MM.1S (cell line): ENCODE data around the gene DIP2C.

Experiments
- DNase-seq: peaks from one replicate; pipeline ENCODE4 v3.0.0-alpha.2; 2015
- H2AFZ ChIP-seq: fragments of 300-600 bp; sonication (generic); 2 replicates; pipeline ENCODE4 v1.6.0; 2016; ENCODE audit warnings: antibody characterized with exemption, low read length
- H3F3A ChIP-seq: fragments of 300-600 bp; sonication (generic); 2 replicates; pipeline ENCODE4 v1.6.1; 2016; ENCODE audit warnings: mild to moderate bottlenecking, antibody characterized with exemption, low read length, moderate library complexity, mixed read lengths; ENCODE audit not compliant: insufficient read depth
- H3K27ac ChIP-seq: fragments of 300-600 bp; sonication (generic); 2 replicates; pipeline ENCODE4 v1.5.1; 2016; ENCODE audit warnings: mild to moderate bottlenecking, low read length
- H3K27me3 ChIP-seq: fragments of 300-600 bp; sonication (generic); replicated peaks from 2 replicates; pipeline ENCODE4 v1.6.0; 2016; ENCODE audit warnings: low read length; ENCODE audit not compliant: insufficient read depth
- H3K36me3 ChIP-seq: fragments of 300-600 bp; sonication (generic); replicated peaks from 2 replicates; pipeline ENCODE4 v1.6.1; 2016; ENCODE audit warnings: mild to moderate bottlenecking, low read length, mixed read lengths; ENCODE audit not compliant: insufficient read depth
- H3K4me1 ChIP-seq: fragments of 300-600 bp; sonication (generic); 2 replicates; pipeline ENCODE4 v1.6.1; 2016; ENCODE audit warnings: low read length, mixed read lengths
- H3K4me2 ChIP-seq: fragments of 300-600 bp; sonication (generic); 2 replicates; pipeline ENCODE4 v1.6.0; 2016; ENCODE audit warnings: low read depth, low read length
- H3K4me3 ChIP-seq: fragments of 300-600 bp; sonication (generic); 2 replicates; pipeline ENCODE4 v1.5.1; 2016; ENCODE audit warnings: low read length, mixed read lengths
- H3K79me2 ChIP-seq: fragments of 300-600 bp; sonication (generic); 2 replicates; pipeline ENCODE4 v1.6.1; 2016; ENCODE audit warnings: mixed run types, low read length, mixed read lengths
- H3K9ac ChIP-seq: fragments of 300-600 bp; sonication (generic); 2 replicates; pipeline ENCODE4 v1.6.1; 2016; ENCODE audit warnings: low read length, mixed read lengths
- H3K9me2 ChIP-seq: fragments of 300-600 bp; sonication (generic); replicated peaks from 2 replicates; pipeline ENCODE4 v1.6.1; 2016; ENCODE audit warnings: mild to moderate bottlenecking, low read length, mixed read lengths; ENCODE audit not compliant: insufficient read depth
- H3K9me3 ChIP-seq: fragments of 300-600 bp; sonication (generic); replicated peaks from 2 replicates; pipeline ENCODE4 v1.6.1; 2016; ENCODE audit warnings: mild to moderate bottlenecking, low read length, mixed read lengths; ENCODE audit not compliant: insufficient read depth
- H4K20me1 ChIP-seq: fragments of 300-600 bp; sonication (generic); 2 replicates; pipeline ENCODE4 v1.6.1; 2016; ENCODE audit warnings: mild to moderate bottlenecking, low read length, moderate library complexity, mixed read lengths; ENCODE audit not compliant: insufficient read depth
- EZH2 ChIP-seq: fragments of 300-600 bp; sonication (generic); optimal IDR thresholded peaks from 2 replicates; pipeline ENCODE3; 2017; ENCODE audit warnings: low read depth, mild to moderate bottlenecking, antibody characterized with exemption, low read length, mixed read lengths
- EZH2phosphoT487 ChIP-seq: fragments of 300-600 bp; sonication (generic); IDR thresholded peaks from 2 replicates; pipeline ENCODE4 v1.6.1; 2018; ENCODE audit warnings: antibody characterized with exemption, low read length
- TF ChIP-seq, protein P1 (sequence below): fragments of 300-600 bp; sonication (generic); IDR thresholded peaks from 2 replicates; pipeline ENCODE4 v1.5.1; 2016; ENCODE audit warnings: antibody characterized with exemption, low read length, mixed read lengths

Gene DIP2C

GRCh38 chr10:541750-542371, 147.6 kb downstream of the DIP2C start:
- Histone ChIP-seq H3K9ac (no peak overlapping the region), H3K4me2 (no peak overlapping the region), H3K4me3 (no peak overlapping the region), H3K4me1 (no peaks in the 10 kb centered on the region), H3K9me2 (no peaks in the 10 kb centered on the region), H3F3A (no peaks in the 10 kb centered on the region), H3K9me3 (no peaks in the 10 kb centered on the region), H2AFZ (no peak overlapping the region), H3K79me2 (no peaks in the 10 kb centered on the region), H3K27ac (no peak overlapping the region), H4K20me1 (no peaks in the 10 kb centered on the region), H3K36me3 (no peaks in the 10 kb centered on the region), H3K27me3 (no peaks in the 10 kb centered on the region)
- no peak for TF ChIP-seq EZH2
- TF ChIP-seq, protein P1, sequence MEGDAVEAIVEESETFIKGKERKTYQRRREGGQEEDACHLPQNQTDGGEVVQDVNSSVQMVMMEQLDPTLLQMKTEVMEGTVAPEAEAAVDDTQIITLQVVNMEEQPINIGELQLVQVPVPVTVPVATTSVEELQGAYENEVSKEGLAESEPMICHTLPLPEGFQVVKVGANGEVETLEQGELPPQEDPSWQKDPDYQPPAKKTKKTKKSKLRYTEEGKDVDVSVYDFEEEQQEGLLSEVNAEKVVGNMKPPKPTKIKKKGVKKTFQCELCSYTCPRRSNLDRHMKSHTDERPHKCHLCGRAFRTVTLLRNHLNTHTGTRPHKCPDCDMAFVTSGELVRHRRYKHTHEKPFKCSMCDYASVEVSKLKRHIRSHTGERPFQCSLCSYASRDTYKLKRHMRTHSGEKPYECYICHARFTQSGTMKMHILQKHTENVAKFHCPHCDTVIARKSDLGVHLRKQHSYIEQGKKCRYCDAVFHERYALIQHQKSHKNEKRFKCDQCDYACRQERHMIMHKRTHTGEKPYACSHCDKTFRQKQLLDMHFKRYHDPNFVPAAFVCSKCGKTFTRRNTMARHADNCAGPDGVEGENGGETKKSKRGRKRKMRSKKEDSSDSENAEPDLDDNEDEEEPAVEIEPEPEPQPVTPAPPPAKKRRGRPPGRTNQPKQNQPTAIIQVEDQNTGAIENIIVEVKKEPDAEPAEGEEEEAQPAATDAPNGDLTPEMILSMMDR = no peak
- TF ChIP-seq EZH2phosphoT487 = no peak
- DNase-seq = no peak

- DNase-seq = no peak
- Histone ChIP-seq H3K27me3 (no peaks in the 10 kb centered on the region), H3K4me2 (no peak overlapping the region), H3K4me1 (no peaks in the 10 kb centered on the region), H2AFZ (no peak overlapping the region), H3K4me3 (no peak overlapping the region), H3K79me2 (no peaks in the 10 kb centered on the region), H3K9me3 (no peaks in the 10 kb centered on the region), H3K27ac (no peak overlapping the region), H3K36me3 (no peaks in the 10 kb centered on the region), H4K20me1 (no peaks in the 10 kb centered on the region), H3F3A (no peaks in the 10 kb centered on the region), H3K9me2 (no peaks in the 10 kb centered on the region), H3K9ac (no peak overlapping the region)
- TF ChIP-seq EZH2 (no peak), EZH2phosphoT487 (no peak)
- TF ChIP-seq, protein P1 = no peak
Observed at GRCh38 chr10:541041-541440, 148.4 kb downstream of the DIP2C start.

DNA sequence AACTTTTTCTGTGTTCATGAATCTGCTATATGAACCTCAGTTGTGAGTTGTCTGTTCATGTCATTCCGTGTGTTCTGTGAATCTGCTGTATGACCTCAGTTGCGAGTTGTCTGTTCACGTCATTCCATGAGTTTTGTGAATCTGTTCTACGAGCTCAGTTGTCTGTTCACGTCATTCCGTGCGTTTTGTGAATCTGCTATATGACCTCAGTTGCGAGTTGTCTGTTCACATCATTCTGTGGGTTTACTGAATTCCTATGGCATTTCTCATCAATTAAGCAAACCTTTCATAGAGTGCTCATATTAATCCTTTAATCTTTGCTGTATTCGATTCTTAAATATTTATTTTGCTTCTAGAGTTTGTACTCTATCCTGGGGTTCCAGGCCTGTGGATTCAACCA, 150.6 kb downstream of the DIP2C start:
- Histone ChIP-seq H3K9me3 (no peaks in the 10 kb centered on the region), H3K36me3 (no peaks in the 10 kb centered on the region), H2AFZ (no peak overlapping the region), H4K20me1 (no peaks in the 10 kb centered on the region), H3K27me3 (no peaks in the 10 kb centered on the region), H3K4me2 (no peak overlapping the region), H3K27ac (no peak overlapping the region), H3K79me2 (no peaks in the 10 kb centered on the region), H3K4me1 (no peaks in the 10 kb centered on the region), H3K4me3 (no peak overlapping the region), H3K9ac (no peak overlapping the region), H3F3A (no peaks in the 10 kb centered on the region), H3K9me2 (no peaks in the 10 kb centered on the region)
- no peak for DNase-seq
- TF ChIP-seq EZH2phosphoT487 (no peak), EZH2 (no peak)
- TF ChIP-seq, protein P1 = no peak
